Body of pancreas (tissue), 4 donors: Measurements from ENCODE around the gene WWTR1. TPM values are rescaled to one million over a fixed set of nuclear protein-coding genes. Genes with fewer than 3 reads are reported as not detected.

Experiments used
- ATAC-seq: fragments of 150-250 bp; one replicate; pipeline ENCODE4 v1.9.1; 2016
- DNase-seq, 4 donors: peaks; one replicate each; pipeline ENCODE4 v3.0.0-alpha.2; 2019
- H3K27ac ChIP-seq, 4 donors: fragments of 200-600 bp; sonication (generic); 1 replicate in 3 of 4; 2 replicates in 1 of 4; pipeline versions ENCODE4 v1.5.1 to v1.6.1; 2016 to 2019; ENCODE audit warnings: mild to moderate bottlenecking in 1 of 4, mixed read lengths in 1 of 4, moderate library complexity in 1 of 4
- H3K27me3 ChIP-seq, 2 donors: fragments of 200-600 bp; sonication (generic); one replicate each; pipeline ENCODE4 v1.6.0; 2016; ENCODE audit warnings: mild to moderate bottlenecking in 1 of 2
- H3K36me3 ChIP-seq, 2 donors: fragments of 200-600 bp; sonication (generic); replicated peaks in 1 of 2; 2 replicates each; pipeline ENCODE4 v1.5.1; 2016; ENCODE audit warnings: low read depth in 2 of 2; ENCODE audit not compliant: insufficient read depth in 1 of 2
- H3K4me1 ChIP-seq: fragments of 200-600 bp; sonication (generic); one replicate; pipeline ENCODE4 v1.6.0; 2016
- H3K4me3 ChIP-seq, 2 donors: fragments of 200-600 bp; sonication (generic); 1 replicate in 1 of 2; 2 replicates in 1 of 2; pipeline ENCODE4 v1.5.1; 2016 to 2019
- H3K9me3 ChIP-seq, 3 donors: fragments of 200-600 bp; sonication (generic); 1 replicate in 2 of 3; 2 replicates in 1 of 3; pipeline ENCODE4 v1.5.1; 2016
- POLR2A ChIP-seq, 3 donors: fragments of 450-650 bp; IDR thresholded peaks; one replicate each; pipeline ENCODE4 v1.6.1; 2016; ENCODE audit warnings: antibody characterized with exemption in 3 of 3, mild to moderate bottlenecking in 2 of 3
- WGBS, 2 donors: methylation state at CpG; one replicate each; pipeline ENCODE4 v1.1.5; 2017; 5-methylcytosine and 5-hydroxymethylcytosine counted together
- intact Hi-C: fragments of 100-400 bp; cut with DNase I; formaldehyde crosslinking; loops from one replicate; pipeline ENCODE4 v1.15.1; 2023
- total RNA-seq, 2 donors: library from RNA; depleted of rRNA; stranded (reverse); fragments of >200 nt; gene quantifications; one replicate each; pipeline ENCODE4 v1.1.0, GENCODE V29; 2016
- TF ChIP-seq, protein P1 (sequence below), 7 experiments: fragments of 450-650 bp in 4 of 7; fragments of 200-600 bp in 3 of 7; sonication (generic) in 3 of 7; IDR thresholded peaks; one replicate each; pipeline ENCODE4 v1.5.1; 2016 to 2019; ENCODE audit warnings: antibody characterized with exemption in 7 of 7

Gene WWTR1
- total RNA-seq, 2 donors from 2014 or later = 46.2 to 64.3 TPM

GRCh38 chr3:149510480-149510879, 147.3 kb downstream of the WWTR1 start:
- H3K36me3 ChIP-seq = no peaks in the 10 kb centered on the region
- H3K27me3 ChIP-seq = no peaks in the 10 kb centered on the region
- intact Hi-C loops = loop anchor here (10.0 kb wide), 1 partner anchor 204 kb away; no protein-coding TSS in a partner anchor
- no peak overlapping the region for H3K27ac ChIP-seq
- DNase-seq = no peak
- no peak for TF ChIP-seq POLR2A (IDR thresholded peaks at IDR 0.05)
- TF ChIP-seq, protein P1, sequence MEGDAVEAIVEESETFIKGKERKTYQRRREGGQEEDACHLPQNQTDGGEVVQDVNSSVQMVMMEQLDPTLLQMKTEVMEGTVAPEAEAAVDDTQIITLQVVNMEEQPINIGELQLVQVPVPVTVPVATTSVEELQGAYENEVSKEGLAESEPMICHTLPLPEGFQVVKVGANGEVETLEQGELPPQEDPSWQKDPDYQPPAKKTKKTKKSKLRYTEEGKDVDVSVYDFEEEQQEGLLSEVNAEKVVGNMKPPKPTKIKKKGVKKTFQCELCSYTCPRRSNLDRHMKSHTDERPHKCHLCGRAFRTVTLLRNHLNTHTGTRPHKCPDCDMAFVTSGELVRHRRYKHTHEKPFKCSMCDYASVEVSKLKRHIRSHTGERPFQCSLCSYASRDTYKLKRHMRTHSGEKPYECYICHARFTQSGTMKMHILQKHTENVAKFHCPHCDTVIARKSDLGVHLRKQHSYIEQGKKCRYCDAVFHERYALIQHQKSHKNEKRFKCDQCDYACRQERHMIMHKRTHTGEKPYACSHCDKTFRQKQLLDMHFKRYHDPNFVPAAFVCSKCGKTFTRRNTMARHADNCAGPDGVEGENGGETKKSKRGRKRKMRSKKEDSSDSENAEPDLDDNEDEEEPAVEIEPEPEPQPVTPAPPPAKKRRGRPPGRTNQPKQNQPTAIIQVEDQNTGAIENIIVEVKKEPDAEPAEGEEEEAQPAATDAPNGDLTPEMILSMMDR (IDR thresholded peaks at IDR 0.05) = no peak
- no peaks in the 10 kb centered on the region for H3K9me3 ChIP-seq
- H3K4me3 ChIP-seq = no peak overlapping the region
- 79 to 80% methylated on average over 3 of the region's 3 CpGs for WGBS, 2 donors
- no peak for ATAC-seq
- H3K4me1 ChIP-seq = peaks cover 19% of the 10 kb centered on the region

DNA sequence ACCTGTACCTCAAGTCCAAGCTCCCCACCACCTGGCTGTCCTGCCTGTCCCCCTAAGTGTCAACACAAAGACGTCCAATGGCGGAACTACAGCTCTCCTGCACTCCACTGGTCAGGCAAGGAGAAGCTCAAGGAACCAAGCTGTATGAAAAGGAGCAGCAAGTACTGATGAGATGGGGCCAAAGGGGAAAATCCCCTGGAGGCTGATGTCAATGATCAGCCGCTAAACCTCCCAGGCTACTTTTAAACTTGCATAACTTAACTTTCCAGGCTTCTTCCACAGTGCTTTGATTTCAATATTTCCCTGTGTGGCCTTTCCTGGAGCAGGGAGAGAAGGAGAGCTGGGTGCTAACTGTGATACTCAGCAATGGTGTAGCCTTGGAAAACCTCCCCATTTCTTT, 148.3 kb downstream of the WWTR1 start:
- H3K4me1 ChIP-seq = peaks cover 19% of the 10 kb centered on the region
- no peak overlapping the region for H3K27ac ChIP-seq
- intact Hi-C loops = no loop called here
- H3K27me3 ChIP-seq = no peaks in the 10 kb centered on the region
- no peak for DNase-seq
- ATAC-seq = no peak
- H3K4me3 ChIP-seq = no peak overlapping the region
- H3K36me3 ChIP-seq = no peaks in the 10 kb centered on the region
- TF ChIP-seq, protein P1 (IDR thresholded peaks at IDR 0.05) = no peak
- no peak for TF ChIP-seq POLR2A (IDR thresholded peaks at IDR 0.05)
- no peaks in the 10 kb centered on the region for H3K9me3 ChIP-seq
- WGBS, 2 donors = 79 to 92% methylated on average over 3 of the region's 3 CpGs

GRCh38 chr3:149507491-149508324, 150.1 kb downstream of the WWTR1 start:
- Histone ChIP-seq H3K27ac (peak overlapping the region in 2 of 4 donors; percentile 17 to 23), H3K9me3 (no peaks in the 10 kb centered on the region), H3K36me3 (no peaks in the 10 kb centered on the region), H3K27me3 (no peaks in the 10 kb centered on the region), H3K4me3 (no peak overlapping the region), H3K4me1 (peaks cover 19% of the 10 kb centered on the region)
- WGBS, 2 donors = 36 to 39% methylated on average over 14 of the region's 14 CpGs
- no peak for ATAC-seq
- intact Hi-C loops = no loop called here
- TF ChIP-seq POLR2A (IDR thresholded peaks at IDR 0.05) = no peak
- TF ChIP-seq, protein P1 (IDR thresholded peaks at IDR 0.05) = no peak
- DNase-seq = peak in 2 of 4 donors; percentile 13 to 39

GRCh38 chr3:149506965-149507364, 150.9 kb downstream of the WWTR1 start:
- H3K9me3 ChIP-seq = no peaks in the 10 kb centered on the region
- peak overlapping the region in 1 of 4 donors; percentile 23 for H3K27ac ChIP-seq
- H3K4me3 ChIP-seq = no peak overlapping the region
- ATAC-seq (no peak), DNase-seq (no peak)
- H3K4me1 ChIP-seq = peaks cover 13% of the 10 kb centered on the region
- no peaks in the 10 kb centered on the region for H3K36me3 ChIP-seq
- H3K27me3 ChIP-seq = no peaks in the 10 kb centered on the region
- TF ChIP-seq, protein P1 (IDR thresholded peaks at IDR 0.05) = no peak
- TF ChIP-seq POLR2A (IDR thresholded peaks at IDR 0.05) = no peak
- WGBS, 2 donors = 30 to 44% methylated on average over 2 of the region's 2 CpGs
- intact Hi-C loops = no loop called here
